NCI-H128 (cell line): ENCODE results near the gene BSND.

Source experiments
- DNase-seq: peaks from one replicate; lab custom pipeline; 2025; ENCODE audit not compliant: unreplicated experiment; lab: John Stamatoyannopoulos, UW

BSND gene

GRCh38 chr1:55060133-55060999, 61.6 kb downstream of the BSND start:
- DNase-seq = no peak

- no peak for DNase-seq
Observed at GRCh38 chr1:55061000-55061705, 62.4 kb downstream of the BSND start.
